ENCODE results near the gene SLC17A7.

Gene SLC17A7

DNA sequence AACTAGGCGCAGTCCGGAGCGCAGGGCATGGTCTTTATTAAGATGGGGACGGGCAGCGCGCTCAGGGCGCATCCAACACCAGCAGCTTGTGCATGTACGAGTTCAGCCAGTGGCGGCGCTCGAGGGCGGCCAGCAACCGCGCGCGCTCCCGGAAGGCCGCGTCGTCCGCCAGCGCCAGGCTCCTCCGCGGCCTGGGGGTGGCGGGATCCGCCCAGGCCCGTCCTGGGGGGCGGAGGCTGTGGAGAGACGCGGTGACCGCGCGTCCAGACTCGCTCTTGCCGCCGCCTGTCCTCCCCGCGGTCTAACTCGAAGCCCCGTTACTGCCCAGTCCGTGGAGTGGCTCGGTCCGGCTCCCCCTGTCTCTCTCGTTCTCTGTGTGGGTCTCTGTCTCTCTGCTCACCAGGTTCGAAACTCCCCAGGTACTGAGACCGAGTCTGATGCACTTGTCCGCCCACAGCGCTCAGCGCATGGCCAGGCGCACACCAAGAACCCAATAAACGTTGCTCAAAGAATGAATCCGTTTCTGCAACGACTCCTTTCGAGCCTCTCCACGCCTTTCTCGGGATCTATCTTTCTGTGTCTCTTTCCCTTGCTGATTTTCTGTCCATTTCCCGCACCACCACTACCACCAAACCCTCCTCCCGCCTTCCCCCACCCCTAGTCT, 18.8 kb downstream of the SLC17A7 start:
- TF ChIP-seq, protein P1, sequence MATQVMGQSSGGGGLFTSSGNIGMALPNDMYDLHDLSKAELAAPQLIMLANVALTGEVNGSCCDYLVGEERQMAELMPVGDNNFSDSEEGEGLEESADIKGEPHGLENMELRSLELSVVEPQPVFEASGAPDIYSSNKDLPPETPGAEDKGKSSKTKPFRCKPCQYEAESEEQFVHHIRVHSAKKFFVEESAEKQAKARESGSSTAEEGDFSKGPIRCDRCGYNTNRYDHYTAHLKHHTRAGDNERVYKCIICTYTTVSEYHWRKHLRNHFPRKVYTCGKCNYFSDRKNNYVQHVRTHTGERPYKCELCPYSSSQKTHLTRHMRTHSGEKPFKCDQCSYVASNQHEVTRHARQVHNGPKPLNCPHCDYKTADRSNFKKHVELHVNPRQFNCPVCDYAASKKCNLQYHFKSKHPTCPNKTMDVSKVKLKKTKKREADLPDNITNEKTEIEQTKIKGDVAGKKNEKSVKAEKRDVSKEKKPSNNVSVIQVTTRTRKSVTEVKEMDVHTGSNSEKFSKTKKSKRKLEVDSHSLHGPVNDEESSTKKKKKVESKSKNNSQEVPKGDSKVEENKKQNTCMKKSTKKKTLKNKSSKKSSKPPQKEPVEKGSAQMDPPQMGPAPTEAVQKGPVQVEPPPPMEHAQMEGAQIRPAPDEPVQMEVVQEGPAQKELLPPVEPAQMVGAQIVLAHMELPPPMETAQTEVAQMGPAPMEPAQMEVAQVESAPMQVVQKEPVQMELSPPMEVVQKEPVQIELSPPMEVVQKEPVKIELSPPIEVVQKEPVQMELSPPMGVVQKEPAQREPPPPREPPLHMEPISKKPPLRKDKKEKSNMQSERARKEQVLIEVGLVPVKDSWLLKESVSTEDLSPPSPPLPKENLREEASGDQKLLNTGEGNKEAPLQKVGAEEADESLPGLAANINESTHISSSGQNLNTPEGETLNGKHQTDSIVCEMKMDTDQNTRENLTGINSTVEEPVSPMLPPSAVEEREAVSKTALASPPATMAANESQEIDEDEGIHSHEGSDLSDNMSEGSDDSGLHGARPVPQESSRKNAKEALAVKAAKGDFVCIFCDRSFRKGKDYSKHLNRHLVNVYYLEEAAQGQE (IDR thresholded peaks at IDR 0.05; ENCODE audit: insufficient read depth in 1 of 2, low read depth in 2 of 2, low read length in 2 of 2) = no peak
- peak; percentile 9 for TF ChIP-seq FOXP2 (optimal IDR thresholded peaks at IDR 0.05; ENCODE audit: borderline replicate concordance, extremely low read depth, extremely low read length, insufficient read depth)

DNA sequence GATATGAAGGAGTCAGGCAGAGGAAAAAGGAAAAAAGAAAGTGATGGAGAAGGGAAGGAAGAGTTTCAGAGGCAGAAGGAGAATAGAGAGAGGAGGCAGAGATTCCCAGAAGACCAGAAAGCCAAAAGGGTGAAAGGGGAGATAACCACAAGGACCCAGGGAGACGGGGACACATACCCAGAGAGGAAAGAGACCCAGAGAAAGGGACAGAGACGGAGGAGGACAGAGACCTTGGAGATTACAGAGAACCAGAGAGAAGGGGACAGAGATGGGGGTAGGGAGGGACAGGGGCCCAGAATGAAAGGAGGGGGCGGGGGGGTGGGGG, 19.5 kb downstream of the SLC17A7 start:
- TF ChIP-seq TAF1 (IDR thresholded peaks at IDR 0.05; ENCODE audit: borderline replicate concordance, insufficient read depth, low read length) = no peak
- TF ChIP-seq FOXP2 (optimal IDR thresholded peaks at IDR 0.05; ENCODE audit: borderline replicate concordance, extremely low read depth, extremely low read length, insufficient read depth) = no peak
- TF ChIP-seq, protein P1 (IDR thresholded peaks at IDR 0.05; ENCODE audit: insufficient read depth in 1 of 2, low read depth in 2 of 2, low read length in 2 of 2) = no peak
- TF ChIP-seq SIN3A (IDR thresholded peaks at IDR 0.05; ENCODE audit: borderline replicate concordance, insufficient read depth, low read length) = no peak
- TF ChIP-seq POLR2AphosphoS5 (IDR thresholded peaks at IDR 0.05; ENCODE audit: low read depth, low read length) = no peak

DNA sequence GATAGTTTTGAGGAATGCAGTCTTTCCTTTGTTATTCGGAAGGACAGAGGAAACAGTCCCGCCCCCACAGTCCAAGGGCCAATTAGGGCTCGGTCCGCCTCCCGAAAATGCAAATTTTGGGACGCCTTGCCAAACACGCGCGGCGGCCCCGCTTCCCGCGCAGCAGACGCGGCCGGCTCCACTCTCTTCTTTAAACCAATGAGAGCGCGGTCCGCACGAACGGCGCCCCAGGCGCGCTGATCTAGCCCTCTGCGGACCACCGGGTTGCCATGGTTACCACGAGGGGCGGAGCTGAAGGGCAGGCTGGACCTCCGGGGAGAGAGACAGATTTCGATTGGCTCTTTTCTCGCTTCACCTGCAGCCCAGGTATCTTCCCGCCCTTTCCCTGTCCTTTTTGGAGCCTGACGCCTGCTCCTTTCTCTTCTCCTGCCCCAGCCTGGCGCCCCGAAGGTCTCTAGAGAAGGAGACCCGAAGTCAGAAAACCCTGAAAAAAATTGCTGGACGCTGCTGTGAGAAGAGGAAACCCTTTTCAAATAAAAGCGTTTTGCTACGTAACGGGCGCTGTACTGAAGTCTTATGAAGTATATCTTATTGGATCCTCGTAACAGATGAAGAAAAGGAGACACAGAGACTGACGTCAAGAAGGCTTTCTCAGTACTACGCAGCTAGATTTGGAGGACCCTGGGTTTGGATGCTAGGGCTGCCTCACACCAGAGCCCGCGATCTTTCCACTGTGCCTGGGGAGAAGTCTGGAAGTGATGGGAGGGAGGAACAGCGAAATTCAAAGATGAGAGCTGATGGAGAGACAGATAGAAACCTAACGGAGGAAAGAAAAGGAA, 20.1 kb downstream of the SLC17A7 start:
- no peak for TF ChIP-seq POLR2AphosphoS5 (IDR thresholded peaks at IDR 0.05; ENCODE audit: low read depth, low read length)
- TF ChIP-seq SIN3A (IDR thresholded peaks at IDR 0.05; ENCODE audit: borderline replicate concordance, insufficient read depth, low read length) = no peak
- TF ChIP-seq FOXP2 (optimal IDR thresholded peaks at IDR 0.05; ENCODE audit: borderline replicate concordance, extremely low read depth, extremely low read length, insufficient read depth) = no peak
- no peak for TF ChIP-seq TAF1 (IDR thresholded peaks at IDR 0.05; ENCODE audit: borderline replicate concordance, insufficient read depth, low read length)
- TF ChIP-seq, protein P1 (IDR thresholded peaks at IDR 0.05; ENCODE audit: insufficient read depth in 1 of 2, low read depth in 2 of 2, low read length in 2 of 2) = no peak

DNA sequence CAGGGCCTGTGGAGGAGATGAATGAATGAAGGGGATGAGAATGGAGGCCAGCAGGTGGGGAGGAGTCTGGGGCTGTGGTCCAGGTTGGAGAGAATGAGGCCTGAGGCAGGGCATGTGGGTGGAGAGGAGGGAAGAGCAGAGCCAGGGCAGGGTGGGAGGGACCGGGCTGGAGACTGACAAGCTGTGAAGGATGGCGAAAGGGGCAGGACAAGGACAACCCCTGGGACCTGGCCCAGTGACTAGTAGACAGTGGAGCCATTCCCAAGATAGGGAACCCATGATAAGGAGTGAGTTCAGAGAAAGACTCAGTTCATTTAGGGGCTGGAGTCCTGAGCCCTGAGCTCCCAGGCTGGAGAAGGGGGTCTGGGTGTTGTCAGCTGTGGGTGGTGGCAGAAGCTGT, 21.1 kb downstream of the SLC17A7 start:
- TF ChIP-seq SIN3A (IDR thresholded peaks at IDR 0.05; ENCODE audit: borderline replicate concordance, insufficient read depth, low read length) (no peak), POLR2AphosphoS5 (IDR thresholded peaks at IDR 0.05; ENCODE audit: low read depth, low read length) (no peak), TAF1 (IDR thresholded peaks at IDR 0.05; ENCODE audit: borderline replicate concordance, insufficient read depth, low read length) (no peak), FOXP2 (optimal IDR thresholded peaks at IDR 0.05; ENCODE audit: borderline replicate concordance, extremely low read depth, extremely low read length, insufficient read depth) (no peak)
- TF ChIP-seq, protein P1 (IDR thresholded peaks at IDR 0.05; ENCODE audit: insufficient read depth in 1 of 2, low read depth in 2 of 2, low read length in 2 of 2) = no peak

All from PFSK-1 (cell line).